Right kidney (tissue), 9 donors: ENCODE results near the gene FUT8.

Experiments
- DNase-seq: peaks from one replicate; pipeline ENCODE4 v3.0.0-alpha.2; 2016
- long read RNA-seq, 8 donors: transcript quantifications; one replicate each; lab custom pipeline, GENCODE V29; 2026

FUT8 gene
- long read RNA-seq, donor 1, full-length matches to known transcripts = 1 of 1 reads
- long read RNA-seq, donor 1, partial matches to known transcripts = 0 of 1 reads
- long read RNA-seq, donor 1, other reads (novel, unspliced or antisense) = 0 of 1 reads
- long read RNA-seq, donor 2 = 0 reads
- long read RNA-seq, donor 3 = 0 reads
- long read RNA-seq, donor 4, partial matches to known transcripts = 0 of 1 reads
- long read RNA-seq, donor 4, other reads (novel, unspliced or antisense) = 0 of 1 reads
- long read RNA-seq, donor 5, full-length matches to known transcripts = 1 of 1 reads
- long read RNA-seq, donor 5, partial matches to known transcripts = 0 of 1 reads
- long read RNA-seq, donor 5, other reads (novel, unspliced or antisense) = 0 of 1 reads
- long read RNA-seq, donor 6, partial matches to known transcripts = 12 of 12 reads
- long read RNA-seq, donor 6, other reads (novel, unspliced or antisense) = 0 of 12 reads
- long read RNA-seq, donor 7 = 0 reads
- long read RNA-seq, donor 8, full-length matches to known transcripts = 1 of 1 reads
- long read RNA-seq, donor 8, partial matches to known transcripts = 0 of 1 reads
- long read RNA-seq, donor 8, other reads (novel, unspliced or antisense) = 0 of 1 reads

DNA sequence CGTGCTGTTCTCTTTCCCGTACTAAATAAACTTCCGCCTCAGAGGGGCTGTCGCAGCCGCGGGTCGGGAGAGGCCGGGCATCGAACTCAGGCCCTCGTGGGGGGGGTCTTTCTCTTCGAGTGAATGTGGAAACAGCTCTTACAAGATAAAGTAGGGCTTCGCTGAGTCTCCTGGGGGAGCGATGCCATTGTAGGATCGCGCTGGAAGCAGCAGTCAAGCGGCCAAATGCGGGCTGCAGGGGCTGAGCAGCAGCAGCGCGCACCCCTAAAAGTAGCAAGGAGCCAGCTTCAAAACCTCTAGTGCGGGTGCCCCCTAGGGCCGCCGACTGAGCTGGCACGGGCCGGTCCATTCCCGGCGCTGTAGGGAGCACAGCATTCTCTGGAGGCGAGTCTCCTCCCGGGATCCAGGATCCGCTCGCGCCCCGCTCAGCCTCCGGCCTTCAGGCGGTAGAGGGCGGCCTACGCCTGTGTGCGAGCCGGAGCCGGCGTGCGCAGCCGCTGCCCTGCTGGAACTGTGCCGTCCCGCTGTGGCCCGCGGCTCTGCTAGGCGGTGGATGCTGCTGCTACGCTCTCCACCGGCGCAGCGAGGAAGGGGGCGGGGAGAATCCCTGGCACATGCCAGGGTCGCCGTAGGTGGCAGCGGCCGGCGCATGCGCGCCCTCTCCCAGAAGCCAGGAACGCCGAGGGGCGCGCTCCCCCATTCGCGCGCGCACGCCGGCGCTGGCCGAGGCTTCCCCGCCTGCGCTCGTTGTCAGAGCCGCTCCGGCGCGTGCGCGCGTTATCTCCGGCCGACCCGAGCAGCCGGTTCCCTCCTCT lies at the start of gene FUT8:
Gene FUT8 (plus strand): TSS at position 699 of the 815 bp plus-strand sequence. CDS start 148,834 bp downstream, outside the sequence.
- peak; percentile 95 for DNase-seq

DNA sequence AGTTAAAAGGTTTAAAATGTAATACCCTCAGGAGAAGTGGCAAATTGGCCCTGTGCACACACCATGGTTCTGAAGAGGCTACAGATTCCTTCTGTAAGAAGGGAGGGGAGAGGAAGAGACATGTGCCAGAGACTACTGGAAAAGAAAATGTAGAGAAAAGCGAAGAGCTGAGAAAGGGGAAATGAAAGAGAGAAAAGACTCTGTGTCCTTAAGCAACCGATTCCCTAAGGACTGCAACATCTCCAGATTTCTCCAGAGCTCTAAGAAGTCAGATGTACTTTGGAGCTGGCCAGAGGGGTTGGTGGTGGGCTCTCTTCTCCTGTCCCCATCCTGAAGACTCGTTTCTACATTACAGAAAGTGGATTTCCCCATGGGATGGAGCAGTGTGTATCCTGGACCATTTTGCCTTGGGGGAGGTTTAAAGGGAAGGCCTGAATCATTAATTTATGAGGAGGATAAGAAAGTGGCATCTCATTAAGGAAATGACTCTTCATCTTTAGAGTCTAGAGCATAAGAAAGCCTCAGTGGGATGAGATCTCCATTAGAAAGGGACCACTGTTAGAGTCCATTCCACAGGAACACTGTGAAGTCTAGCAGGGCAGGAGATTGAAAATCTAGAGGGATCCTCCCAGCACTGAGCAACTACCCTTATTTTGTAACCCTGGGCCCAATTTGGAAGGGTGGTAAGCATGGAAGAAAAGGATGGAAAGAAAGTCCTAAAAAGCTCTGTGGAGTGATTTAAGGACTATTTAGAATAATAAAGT lies 45.5 kb upstream of the FUT8 start:
- DNase-seq = no peak

DNA sequence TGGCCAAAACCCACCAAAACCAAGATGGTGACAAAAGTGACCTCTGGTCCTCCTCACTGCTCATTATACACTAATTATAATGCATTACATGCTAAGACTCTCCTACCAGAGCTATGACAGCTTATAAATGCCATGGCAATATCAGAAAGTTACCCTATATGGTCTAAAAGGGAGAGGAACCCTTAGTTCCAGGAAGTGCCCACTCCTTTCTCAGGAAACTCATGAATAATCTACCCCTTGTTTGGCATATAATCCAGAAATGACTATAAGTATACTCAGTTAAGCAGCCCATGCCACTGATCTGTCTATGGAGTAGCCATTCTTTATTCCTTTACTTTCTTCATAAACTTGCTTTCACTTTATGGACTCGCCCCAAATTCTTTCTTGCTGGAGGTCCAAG lies 43.0 kb upstream of the FUT8 start:
- no peak for DNase-seq

DNA sequence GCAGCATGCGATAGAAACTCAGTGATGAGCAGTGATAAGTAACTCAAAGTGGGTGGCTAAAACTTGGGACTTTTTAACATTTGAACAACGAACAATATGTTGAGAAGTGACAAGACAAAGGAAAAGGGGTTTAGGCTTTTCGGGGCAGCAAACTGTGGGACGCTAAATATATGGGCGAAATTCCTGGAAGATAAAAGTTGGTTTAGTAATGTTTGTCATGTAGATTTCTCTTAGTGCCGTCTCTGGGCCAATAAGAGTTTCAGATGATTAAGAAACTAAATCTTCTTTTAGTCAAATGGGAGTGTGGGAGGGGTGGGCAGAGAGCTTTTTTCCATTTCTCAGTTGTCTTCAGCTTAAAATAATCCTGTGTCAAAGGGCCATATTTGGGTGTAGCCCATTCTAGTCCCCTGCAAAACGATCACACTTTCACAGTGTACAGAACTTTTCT lies 41.7 kb upstream of the FUT8 start:
- no peak for DNase-seq

DNA sequence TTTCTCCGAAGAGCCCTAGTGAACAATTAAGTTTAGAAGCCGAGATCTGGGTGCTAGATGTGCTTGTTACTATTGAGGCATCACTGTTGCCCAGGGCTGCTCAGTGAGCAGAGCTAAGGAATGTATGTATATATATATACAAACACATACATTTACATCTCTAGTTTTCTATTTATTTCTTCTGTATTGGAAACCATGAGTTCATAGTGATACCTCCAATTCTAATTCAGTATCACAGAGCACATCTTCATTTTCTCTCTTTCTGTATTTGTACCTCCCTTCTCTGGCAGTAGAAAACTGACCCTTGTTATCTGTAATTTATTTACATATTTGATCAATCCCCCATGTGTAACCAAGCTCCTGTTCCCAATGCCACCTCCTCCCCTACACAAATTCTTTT lies 40.7 kb upstream of the FUT8 start:
- no peak for DNase-seq

DNA sequence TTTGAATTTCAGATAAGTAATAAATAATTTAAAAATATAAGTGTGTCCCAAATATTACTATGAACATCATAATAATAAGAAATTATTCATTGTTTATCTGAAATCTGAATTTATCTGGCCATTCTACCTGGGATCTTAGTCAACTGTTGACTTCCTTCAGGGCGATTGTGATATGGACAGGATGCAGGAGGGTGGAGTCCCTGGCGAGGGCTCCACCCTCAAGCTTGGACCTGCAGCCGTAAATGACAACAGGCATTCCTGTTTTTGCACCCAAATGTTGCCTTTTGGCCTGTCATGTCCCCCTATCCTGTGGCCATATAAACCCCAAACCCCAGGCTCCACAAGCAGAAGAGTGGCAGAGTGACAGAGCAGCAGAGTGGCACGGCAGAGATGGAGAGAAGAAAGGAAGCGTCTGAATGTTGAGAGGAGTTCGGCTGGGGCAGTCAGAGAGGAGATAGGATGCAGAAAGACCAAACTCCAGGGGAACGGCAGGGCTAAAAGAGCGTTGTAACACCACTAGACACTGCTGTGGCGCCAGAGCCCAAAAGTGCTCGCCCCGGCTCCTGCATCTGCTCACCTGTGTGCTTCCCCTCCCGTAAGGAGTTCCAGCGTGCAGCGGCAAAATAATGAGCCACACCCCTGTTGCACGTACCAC lies 39.4 kb upstream of the FUT8 start:
- DNase-seq = no peak

DNA sequence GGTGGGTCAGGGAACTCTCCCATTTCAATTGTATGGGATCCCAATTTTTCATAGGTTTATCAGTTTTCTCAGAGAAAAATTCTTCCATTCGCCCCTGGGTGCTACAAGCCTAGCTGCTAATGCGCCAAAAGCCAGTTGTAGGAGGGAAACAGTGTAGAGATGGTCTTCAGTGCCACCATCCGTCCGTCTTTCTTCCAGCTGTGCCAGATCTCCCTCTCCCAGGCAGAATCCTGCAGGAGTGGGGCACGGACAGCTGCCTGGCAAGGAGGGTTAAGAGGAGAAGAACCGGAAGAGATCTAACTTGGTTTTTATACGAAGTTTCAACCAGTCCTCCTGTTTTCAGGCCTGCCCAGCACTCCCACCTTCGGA lies 38.9 kb upstream of the FUT8 start:
- DNase-seq = no peak

DNA sequence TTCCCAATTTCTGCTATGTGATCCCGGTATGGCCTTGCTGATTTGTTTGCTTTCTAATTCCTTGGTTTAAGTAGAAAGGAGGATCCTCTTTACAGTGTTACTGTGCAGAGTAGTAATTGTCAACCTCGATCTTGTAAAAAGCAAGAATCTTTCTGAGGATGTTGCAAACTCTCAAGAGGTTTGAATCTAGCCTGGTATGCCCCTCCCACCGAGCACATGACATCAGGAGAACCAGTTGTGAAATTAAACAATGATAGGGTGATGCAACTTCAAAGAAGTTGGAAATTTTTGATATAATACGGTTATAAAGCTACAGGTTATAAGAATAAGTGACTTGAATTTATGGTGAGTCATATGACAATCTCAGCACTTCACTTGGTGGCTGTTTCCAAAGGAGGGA lies 35.0 kb upstream of the FUT8 start:
- DNase-seq = no peak

DNA sequence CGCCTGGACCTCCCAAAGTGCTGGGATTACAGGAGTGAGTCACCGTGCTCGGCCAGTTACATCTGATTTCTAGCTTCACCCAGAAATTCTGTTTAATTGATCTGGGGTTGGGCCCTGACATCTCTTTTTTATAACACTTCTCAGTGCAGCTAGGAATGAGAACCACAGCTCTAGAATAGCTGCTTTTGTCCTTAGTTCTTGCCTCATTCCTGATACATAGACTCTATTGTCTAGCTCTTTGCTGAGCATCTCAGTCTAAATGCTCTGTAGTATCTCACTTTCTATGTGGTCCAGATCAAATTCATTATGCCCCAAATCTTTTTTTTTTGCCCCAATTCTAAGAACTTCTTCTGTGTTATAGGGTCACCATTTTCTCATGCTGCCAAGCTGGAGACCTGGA lies 29.9 kb upstream of the FUT8 start:
- no peak for DNase-seq

DNA sequence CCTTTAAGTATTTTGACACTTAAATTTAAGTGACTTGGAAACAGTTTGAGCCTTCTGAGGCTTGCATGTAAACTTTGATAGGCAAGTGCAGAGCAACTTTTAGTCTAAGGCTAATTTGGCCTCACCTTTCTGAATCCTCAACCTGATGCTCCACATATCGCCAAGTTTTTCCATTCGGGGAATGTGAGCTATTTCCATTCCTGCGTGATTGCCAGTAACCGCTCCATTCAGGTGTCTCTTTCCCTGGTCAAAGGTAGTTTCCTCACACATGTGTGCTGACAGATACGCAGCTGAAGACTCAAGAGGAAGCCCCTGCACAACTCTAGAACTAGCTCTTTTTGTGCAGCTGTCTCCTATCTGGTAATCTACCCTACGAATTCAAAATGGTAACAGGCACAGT lies 25.4 kb upstream of the FUT8 start:
- no peak for DNase-seq

DNA sequence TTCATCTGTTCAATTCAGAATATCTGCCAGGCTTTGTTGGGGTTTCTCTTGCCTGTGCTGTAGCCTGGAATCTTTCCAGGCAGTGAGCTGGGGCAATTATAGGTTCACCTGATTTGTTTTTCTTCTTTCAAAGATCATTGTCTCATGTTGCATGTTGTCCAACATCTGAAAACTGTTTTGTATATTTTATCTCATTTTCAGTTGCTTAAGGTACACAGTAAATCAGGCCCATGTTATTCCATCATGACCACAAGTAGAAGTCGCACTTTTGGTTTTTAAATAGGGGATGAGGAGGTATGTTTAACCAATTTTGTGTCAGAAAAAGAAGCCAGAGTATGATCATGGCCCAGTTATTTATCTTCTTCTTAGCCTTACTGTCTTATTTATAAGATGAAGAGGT lies 24.9 kb upstream of the FUT8 start:
- no peak for DNase-seq

DNA sequence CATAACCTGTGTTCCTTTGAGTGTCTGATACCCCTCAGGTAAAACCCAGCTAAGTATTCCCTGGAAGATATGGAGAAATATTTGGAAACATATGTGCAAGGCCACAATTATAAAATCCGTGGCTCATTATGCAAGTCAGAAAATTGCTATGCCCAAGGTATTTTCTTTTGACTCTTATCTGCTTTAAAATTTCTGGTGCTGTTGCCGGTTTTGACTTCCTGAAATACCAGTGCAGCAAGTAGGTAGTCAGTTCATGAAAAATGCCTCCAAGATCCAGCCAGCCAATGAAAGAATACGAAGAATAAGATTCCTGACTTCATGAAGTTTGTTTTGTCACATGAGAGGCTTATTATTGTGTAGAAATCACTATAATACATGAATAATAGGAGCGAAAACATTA lies 20.2 kb upstream of the FUT8 start:
- no peak for DNase-seq

DNA sequence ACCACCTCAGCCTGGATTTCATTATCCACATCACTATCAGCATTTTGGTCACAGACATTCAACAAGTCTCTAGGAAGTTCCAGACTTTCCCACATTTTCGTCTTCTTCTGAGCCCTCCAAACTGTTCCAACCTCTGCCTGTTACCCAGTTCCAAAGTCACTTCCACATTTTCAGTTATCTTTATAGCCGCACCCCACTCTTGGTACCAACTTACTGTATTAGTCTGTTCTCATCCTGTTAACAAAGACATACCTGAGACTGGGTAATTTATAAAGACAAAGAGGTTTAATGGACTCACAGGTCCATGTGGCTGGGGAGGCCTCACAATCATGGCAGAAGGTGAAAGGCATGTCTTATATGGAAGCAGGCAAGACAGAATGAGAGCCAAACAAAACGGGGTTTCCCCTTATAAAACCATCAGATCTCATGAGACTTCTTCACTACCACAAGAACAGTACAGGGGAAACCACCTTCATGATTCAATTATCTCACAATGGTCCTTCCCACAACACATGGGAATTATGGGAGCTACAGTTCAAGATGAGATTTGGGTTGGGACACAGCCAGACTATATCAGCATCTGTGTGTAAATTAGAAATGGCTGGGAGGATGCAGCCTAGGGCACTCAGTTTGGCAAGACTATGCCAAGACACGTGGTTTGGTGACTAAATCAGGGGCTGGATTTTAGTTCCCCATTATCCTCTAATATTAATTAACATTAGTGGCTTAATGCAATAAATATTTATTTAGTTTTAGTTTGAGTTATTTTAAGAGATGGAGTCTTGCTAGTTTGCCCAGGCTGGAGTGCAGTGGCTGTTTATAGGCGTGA lies 16.2 kb upstream of the FUT8 start:
- no peak for DNase-seq

DNA sequence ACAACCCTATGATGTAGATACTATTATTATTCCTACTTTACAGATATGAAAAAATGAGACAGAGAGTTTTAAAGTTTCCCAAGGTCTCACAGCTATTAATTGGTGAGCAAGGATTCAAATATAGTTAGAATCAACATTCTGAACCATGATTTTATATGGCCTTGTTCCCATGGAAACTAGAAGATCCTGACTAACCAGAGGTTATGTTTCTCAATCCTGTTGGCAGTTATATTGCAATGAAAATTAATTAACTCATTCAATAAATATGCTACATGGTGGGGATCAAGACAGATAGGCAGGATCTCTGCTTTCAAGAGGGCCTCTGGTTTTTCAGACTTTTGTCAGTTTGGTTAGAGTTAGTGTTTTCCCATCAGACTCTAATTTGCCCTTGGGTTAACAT lies 9.3 kb upstream of the FUT8 start:
- no peak for DNase-seq

DNA sequence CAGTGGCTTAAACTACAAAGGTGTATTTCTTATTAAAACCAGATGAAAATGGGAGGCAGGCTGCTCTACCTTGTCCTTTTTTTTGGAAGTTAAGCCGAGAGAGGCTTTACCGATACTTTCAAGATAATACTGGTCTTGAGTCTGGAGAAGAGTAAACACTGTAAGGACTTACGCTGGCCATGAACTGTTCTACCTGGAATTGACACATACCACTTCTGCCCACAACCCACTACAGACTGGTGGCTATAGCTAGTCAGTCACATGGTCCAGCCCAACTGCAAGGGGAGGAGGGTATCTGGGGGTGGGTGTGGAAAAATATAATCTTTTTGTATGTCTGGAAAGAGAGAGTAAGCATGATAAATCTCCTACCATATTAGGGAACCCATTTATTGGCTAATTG lies 4.4 kb upstream of the FUT8 start:
- DNase-seq = no peak

DNA sequence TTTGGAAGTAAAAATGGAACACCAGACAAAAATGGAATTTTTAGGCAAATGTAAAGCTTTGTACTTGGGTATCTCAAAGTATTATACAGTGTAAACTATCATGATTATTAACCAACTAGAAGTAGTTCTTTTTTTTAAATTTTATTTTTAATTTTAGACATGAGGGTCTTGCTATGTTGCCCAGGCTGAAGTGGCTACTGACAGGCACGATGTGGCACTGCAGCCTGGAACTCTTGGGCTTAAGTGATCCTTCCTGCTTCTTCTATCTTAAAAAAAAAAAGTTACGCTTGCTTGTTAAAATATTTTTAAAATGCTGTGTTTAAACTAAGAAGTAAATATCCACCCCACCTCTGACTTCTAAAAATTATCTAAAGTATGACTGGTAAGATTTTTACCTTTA lies 1.9 kb upstream of the FUT8 start:
- DNase-seq = no peak

DNA sequence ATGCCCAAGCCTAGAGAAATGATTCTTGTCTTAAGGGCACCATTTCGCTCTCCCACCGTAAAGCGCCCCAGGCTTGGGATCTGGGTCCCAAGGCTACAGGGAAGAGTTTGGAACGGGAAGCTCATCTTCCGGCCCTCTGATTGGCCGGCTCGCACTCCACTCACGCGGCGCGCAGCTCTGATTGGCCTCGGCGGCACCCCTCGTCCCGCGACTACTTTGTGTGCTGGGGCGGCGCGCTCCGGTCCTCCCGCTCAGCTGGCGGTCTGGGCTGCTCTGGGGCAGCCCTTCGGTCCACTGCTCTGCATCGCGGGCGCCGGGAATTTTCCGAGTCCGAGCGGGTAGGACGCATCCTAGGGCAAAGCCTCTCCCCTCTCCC lies 886 bp upstream of the FUT8 start:
- peak; percentile 91 for DNase-seq

DNA sequence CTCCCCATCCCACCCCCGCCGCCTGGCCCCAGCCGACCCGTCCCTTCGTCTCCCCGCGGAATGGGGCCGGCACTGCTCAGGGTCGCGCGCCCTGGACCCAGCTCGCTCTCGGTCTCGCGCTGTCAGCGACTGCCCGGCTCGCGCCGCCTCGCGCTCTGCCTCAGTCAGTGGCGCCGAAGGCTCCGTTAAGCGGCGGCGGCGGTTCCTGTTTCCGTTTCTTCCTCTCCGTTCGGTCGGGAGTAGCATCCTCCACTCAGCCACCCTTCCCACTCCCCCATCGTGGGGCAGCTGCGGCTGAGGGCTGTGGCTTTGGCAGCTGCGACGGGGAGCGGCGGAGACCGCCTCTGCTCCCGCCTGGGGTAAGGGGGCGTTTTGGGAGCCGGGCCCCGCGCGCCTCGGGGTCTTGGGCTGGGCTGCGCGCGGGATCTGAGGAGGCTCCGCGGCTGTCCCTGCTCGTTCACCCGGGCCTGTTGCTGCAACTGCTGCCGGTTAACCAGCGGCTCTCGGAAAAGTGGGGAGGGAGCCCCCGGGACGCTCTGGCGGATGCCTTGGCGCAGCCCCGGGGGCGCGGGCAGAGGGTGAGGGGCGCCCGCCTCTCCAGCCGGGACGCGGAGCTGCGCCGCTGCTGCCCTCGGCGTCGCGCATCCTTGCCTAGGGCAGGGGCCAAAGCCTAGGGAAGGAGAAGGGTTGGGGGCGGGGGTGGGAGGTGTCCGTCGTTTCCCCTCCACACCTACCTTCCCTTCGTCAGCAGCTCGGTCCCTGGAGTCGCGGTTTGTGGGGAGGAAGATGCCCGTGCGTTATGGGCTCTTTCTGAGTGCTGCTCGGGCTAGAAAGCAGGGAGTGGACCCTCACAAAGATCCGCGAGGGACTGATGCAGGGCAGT lies 567 bp downstream of the FUT8 start:
- peak; percentile 90 for DNase-seq

DNA sequence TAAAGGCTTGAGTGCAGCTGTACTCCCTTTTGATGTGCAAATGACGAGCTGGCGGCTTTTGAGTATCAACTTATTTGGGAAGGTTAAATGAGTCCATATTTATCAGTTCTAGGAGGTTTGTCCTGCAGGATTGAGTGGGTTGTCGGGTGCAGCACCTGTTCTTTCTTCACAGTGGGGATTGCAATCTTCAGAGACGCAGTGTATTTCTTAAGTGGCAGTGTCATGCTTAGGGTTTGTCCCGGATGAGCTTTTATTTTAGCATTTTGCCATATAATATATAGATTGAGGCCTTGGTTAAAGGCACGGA lies 1.2 kb downstream of the FUT8 start:
- no peak for DNase-seq

DNA sequence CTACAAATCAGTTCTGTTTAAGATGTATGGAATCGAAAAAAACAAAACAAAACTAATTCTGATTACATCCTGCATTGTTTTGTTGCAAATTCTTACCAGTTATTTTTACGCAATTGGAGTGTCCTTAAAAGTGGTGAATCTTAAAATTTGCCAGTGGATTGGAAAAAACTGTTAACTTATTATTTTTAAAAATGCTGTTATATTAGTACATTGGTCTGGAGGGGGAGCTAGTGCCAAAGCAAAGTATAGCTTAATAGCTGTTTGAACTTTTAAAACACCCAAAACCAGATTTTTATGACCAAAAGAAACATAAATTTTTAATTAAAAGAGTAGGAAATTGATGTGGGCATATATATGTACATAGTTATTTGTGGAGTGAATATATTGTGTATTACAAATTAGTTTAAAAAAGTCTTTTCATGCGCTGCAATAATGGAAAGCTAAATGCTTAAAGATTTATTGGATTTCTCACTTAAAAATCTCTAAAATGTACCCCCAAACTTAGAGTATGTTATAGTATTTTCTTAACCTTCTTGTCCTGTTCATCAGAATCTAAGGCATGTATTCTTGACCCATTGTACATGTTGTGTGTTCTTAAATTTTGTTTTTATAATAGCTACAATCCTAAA lies 2.5 kb downstream of the FUT8 start:
- DNase-seq = no peak
